HG02610 (cell line): Measurements from ENCODE around the gene UNC13B.

ENCODE experiments used
- ATAC-seq: cut with Tn5 transposase; IDR thresholded peaks from one replicate; pipeline ENCODE4 v1.9.1; 2021; ENCODE audit warnings: mild to moderate bottlenecking, moderate library complexity; ENCODE audit not compliant: unreplicated experiment

UNC13B gene

DNA sequence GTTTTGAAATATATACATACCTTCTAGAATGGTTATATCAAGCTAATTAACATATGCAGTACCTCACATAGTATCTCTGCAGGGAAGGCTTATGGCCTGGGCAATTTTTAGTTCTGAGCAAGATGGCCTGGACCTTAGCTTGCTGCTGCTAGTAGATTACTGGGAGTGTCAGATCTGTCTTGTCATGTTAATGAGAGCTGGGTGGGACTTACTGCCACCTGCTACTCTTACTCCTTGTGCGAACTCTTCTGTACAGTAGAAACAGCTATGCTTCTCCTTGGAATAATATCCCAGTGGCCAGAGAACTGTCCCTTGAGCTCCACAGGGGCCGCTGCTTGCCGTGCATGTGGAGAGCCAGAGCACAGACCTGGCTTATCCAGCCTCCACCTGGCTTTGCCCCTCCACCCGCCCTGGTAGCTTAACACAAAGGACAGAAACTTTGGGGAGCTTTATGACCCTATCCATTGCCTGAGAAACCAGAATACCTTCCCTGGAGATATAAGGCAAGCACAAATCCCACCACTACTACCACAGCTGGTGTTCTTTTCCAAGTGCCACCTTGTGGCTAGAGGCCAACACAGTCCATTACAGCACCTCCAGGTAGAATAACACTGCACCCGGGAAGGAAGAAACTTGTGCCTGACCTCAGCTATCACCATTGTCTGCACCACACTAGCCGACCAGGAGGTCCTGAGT lies 253.7 kb downstream of the UNC13B start:
- ATAC-seq = no peak

GRCh38 chr9:35416098-35416427 lies 254.3 kb downstream of the UNC13B start:
- ATAC-seq = no peak

DNA sequence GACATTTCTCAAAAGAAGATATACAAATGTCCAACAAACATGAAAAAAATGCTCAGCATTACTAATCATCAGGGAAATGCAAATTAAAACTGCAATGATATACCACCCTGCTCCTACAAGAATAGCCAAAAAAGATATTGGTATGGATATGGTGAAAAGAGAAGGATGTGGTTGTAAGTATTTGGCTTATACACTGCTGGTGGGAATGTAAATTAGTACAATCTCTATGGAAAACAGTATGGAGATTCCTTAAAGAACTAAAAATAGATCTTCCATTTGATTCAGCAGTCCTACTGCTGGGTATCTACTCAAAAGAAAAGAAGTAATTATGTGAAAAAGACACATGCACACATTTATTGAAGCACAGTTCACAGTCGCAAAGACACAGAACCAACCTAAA lies 260.5 kb downstream of the UNC13B start:
- no peak for ATAC-seq

DNA sequence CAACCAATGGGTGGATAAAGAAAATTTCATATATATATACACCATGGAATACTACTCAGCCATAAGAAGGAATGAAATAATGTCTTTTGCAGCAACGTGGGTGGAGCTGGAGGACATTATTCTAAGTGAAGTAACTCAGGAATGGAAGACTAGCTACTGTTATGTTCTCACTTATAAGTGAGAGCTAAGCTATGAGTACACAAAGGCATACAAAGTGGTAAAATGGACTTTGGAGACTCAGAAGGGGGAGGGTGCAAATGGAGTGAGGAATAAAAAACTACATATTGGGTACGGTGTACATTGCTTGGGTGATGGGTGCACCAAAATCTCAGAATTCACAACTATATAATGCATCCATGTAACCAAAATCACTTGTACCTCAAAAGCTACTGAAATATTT lies 260.9 kb downstream of the UNC13B start:
- ATAC-seq = no peak

DNA sequence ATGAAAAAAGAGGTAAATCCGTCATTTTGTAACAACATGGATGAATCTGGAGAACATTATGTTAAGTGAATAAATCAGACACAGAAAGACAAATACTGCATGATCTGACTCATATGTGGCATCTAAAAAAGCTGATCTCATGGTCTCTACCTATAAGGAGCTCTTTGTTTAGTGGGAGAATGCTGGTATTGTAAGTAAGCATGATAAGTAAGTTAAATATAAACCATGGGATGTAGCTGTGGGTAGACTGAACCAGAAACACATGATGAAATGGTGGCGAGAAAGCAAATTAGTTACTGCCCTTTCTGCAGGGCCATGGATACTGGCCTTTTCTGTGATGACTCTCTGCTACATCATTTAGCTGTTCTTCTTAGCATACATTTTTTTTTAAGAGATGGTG lies 261.7 kb downstream of the UNC13B start:
- no peak for ATAC-seq

- ATAC-seq = no peak
Measured at GRCh38 chr9:35424356-35425352, 262.8 kb downstream of the UNC13B start.

DNA sequence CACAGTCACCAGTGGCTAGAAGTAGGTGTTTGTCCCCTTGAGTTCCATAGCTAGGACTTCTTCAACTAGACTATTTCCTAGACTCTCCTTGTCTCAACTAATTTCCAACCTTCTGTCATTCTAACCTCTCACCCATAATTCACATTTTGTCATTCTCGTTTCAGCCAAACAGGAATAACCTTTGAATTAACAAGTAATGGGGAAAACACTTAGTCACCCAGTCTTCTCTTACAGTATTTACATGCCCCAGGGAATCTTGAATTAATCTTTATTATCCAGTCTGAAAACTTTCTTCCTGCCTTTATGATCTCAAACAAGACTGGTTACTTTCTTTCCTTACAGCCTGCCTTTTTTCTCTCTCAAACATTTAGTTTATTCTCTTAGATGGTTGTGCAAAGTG lies 264.8 kb downstream of the UNC13B start:
- ATAC-seq = no peak

DNA sequence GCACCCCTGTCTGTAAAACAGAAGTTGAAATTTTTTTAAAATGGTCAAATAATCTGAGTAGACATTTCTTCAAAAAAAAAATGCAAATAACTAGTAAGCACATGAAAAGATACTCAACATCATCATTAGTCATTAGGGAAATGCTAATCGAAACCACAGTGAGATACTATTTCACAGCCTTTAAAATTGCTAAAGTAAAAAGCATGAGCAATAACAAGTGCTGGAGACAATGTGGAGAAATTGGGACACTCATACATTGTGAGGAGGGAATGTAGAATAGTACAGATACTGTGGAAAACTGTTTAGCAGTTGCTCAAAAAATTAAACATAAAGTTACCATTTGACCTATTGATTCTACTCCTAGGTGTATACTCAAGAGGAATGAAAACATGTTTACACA lies 269.7 kb downstream of the UNC13B start:
- ATAC-seq = no peak

- ATAC-seq = no peak
Measured at GRCh38 chr9:35432076-35432475, 270.3 kb downstream of the UNC13B start.

GRCh38 chr9:35436933-35437332 lies 275.1 kb downstream of the UNC13B start:
- no peak for ATAC-seq

- ATAC-seq = no peak
Measured at GRCh38 chr9:35446012-35446411, 284.2 kb downstream of the UNC13B start.

DNA sequence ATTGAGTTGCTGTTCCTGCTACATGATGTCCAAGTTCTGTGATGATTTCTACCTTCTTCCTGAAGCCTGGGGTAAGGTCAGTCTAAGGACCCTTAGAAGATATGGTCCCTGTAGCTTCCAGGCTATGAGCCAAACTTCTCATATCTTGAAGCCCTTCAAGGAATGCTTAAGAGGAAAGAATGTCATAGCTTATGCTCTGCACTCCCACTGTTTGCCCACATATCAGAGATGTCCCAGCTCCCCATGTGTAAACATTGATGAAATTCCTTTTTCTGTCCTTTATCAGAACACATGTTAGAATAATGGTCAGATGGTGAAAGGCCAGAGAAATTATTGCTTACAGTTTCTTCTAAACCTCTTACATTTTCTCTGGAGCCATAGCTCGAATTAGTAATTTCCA lies 286.7 kb downstream of the UNC13B start:
- no peak for ATAC-seq

DNA sequence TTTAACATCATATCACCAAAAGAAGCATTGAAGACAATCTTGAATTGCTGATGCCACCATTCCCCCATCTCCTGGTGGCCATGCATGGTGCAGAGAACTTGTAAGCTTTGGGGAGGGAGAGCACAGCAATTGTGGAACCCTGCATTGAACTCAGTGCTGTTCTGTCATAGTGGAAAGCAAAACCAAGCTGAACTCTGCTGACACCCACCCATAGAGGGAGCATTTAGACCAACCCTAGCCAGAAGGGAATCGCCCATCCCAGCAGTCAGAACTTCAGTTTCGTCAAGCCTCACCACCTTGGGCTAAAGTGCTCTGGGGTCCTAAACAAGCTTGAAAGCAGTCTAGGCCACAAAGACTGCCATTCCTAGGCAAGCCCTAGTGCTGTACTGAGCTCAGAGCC lies 290.7 kb downstream of the UNC13B start:
- ATAC-seq = no peak

GRCh38 chr9:35453786-35454185 lies 292.0 kb downstream of the UNC13B start:
- no peak for ATAC-seq
